Cardiac muscle cell (in vitro differentiated cells and primary cell): Measurements from ENCODE around the gene CLEC2B. TPM values are rescaled to one million over a fixed set of nuclear protein-coding genes. Genes with fewer than 3 reads are reported as not detected.

ENCODE experiments used
- DNase-seq, 2 donors: peaks; one replicate each; pipeline versions ENCODE4 v3.0.0 to v3.0.0-alpha.2; 2010 to 2017; ENCODE audit warnings: low read depth in 1 of 2, low spot score in 1 of 2
- H3K27ac ChIP-seq: fragments of 200-600 bp; sonication (generic); 2 replicates; pipeline ENCODE4 v1.5.1; 2016
- H3K27me3 ChIP-seq: fragments of 200-600 bp; sonication (generic); 2 replicates; pipeline ENCODE4 v1.6.0; 2016; ENCODE audit warnings: control low read depth
- H3K36me3 ChIP-seq: fragments of 200-600 bp; sonication (generic); 2 replicates; pipeline ENCODE4 v1.5.1; 2016; ENCODE audit warnings: control low read depth
- H3K4me1 ChIP-seq: fragments of 200-600 bp; sonication (generic); 2 replicates; pipeline ENCODE4 v1.8.1; 2017; ENCODE audit warnings: low read depth, mild to moderate bottlenecking, mixed run types
- H3K4me3 ChIP-seq: fragments of 200-600 bp; sonication (generic); 2 replicates; pipeline ENCODE4 v1.5.1; 2016; ENCODE audit warnings: mild to moderate bottlenecking
- H3K9me3 ChIP-seq: fragments of 200-600 bp; sonication (generic); 2 replicates; pipeline ENCODE4 v1.5.1; 2017; ENCODE audit warnings: low read depth, mild to moderate bottlenecking, control low read depth
- polyA plus RNA-seq: library from polyadenylated mRNA; unstranded; fragments of >200 nt; fragmentation: Nextera tagmentation; extraction: Ambion mirVana; gene quantifications from 2 replicates; pipeline ENCODE4 v1.2.1, GENCODE V29; 2016
- total RNA-seq: library from RNA; depleted of rRNA; stranded (reverse); fragments of >200 nt; gene quantifications from 2 replicates; pipeline ENCODE4 v1.2.3, GENCODE V29; 2016
- TF ChIP-seq, protein P1 (sequence below): IDR thresholded peaks from 2 replicates; pipeline ENCODE4 v1.5.1; 2012; ENCODE audit warnings: low read depth, mild to moderate bottlenecking, low read length

CLEC2B gene
- total and polyA plus RNA-seq, 2 experiments from 2014 or later, result 0.31 TPM; not detected in 1

DNA sequence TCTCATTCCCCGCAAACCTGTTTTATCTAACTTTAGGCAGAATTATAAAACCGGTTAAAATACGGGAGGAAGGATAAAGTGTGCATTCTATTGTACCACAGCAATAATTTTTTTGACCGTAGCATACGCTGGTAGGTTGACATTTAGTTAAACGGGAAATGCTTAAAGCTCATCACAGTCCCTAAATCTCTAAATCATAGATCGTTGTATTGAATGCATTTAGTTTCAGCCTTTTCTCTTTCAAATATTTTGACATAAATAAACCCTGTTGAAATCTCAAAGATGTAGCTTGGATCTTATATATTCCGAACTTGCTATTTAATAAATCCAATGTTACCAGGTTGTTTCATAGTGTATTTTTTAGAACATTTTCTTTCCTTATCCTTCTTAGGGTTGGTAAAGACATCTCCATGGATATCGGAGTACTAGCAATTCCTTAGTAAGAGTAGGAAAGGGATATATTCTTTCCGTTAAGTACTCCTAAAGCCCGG, 798 bp downstream of the CLEC2B start:
- Histone ChIP-seq H3K27ac (no peak overlapping the region), H3K36me3 (no peaks in the 10 kb centered on the region), H3K9me3 (no peaks in the 10 kb centered on the region), H3K27me3 (no peaks in the 10 kb centered on the region), H3K4me3 (no peak overlapping the region), H3K4me1 (peaks cover 4% of the 10 kb centered on the region)
- TF ChIP-seq, protein P1, sequence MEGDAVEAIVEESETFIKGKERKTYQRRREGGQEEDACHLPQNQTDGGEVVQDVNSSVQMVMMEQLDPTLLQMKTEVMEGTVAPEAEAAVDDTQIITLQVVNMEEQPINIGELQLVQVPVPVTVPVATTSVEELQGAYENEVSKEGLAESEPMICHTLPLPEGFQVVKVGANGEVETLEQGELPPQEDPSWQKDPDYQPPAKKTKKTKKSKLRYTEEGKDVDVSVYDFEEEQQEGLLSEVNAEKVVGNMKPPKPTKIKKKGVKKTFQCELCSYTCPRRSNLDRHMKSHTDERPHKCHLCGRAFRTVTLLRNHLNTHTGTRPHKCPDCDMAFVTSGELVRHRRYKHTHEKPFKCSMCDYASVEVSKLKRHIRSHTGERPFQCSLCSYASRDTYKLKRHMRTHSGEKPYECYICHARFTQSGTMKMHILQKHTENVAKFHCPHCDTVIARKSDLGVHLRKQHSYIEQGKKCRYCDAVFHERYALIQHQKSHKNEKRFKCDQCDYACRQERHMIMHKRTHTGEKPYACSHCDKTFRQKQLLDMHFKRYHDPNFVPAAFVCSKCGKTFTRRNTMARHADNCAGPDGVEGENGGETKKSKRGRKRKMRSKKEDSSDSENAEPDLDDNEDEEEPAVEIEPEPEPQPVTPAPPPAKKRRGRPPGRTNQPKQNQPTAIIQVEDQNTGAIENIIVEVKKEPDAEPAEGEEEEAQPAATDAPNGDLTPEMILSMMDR, result no peak
- DNase-seq, result peak in 1 of 2 donors; percentile 2

DNA sequence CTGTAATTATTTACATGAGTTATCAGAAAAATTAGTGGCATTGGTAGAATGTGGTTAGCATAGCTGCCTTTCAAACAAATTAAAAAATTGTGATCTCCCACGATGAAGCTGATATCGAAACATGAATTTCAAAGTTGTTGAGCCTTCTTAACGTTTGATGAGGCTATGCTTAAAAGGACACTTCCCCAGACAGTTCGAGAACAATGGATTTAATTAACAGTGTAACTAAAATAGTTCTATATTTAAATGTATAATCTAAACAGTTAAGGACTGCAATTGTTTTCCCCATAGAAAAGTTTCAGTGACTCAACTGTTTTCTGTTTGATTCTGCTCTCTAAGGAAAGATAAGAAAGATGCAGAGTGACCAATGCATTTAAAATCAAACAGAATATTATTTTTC, 1.6 kb downstream of the CLEC2B start:
- Histone ChIP-seq H3K4me3 (no peak overlapping the region), H3K9me3 (no peaks in the 10 kb centered on the region), H3K27ac (no peak overlapping the region), H3K36me3 (no peaks in the 10 kb centered on the region), H3K27me3 (no peaks in the 10 kb centered on the region), H3K4me1 (peaks cover 4% of the 10 kb centered on the region)
- DNase-seq, result peak in 1 of 2 donors; percentile 3
- TF ChIP-seq, protein P1, result no peak

DNA sequence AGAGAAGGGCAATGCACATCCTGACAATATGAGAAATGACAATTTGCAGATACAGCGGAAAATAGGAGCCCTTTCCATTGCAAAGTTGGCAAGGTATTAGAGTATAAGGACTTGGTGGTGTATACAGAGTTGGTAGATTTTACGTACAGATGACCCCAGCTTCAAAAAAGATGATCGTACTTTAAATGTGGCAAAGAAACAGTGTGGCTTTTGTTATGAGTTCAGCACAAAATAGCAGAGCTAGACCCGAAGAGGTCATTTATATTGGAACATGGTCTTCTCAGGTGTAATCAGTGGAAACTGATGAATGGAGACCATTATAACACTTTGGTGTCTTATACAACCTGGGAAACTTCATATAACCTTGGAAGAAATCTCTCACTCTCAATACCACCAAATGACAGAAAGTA, 2.3 kb downstream of the CLEC2B start:
- Histone ChIP-seq H3K27ac (no peak overlapping the region), H3K9me3 (no peaks in the 10 kb centered on the region), H3K36me3 (no peaks in the 10 kb centered on the region), H3K4me3 (no peak overlapping the region), H3K4me1 (no peaks in the 10 kb centered on the region), H3K27me3 (no peaks in the 10 kb centered on the region)
- no peak for DNase-seq
- TF ChIP-seq, protein P1, result no peak

DNA sequence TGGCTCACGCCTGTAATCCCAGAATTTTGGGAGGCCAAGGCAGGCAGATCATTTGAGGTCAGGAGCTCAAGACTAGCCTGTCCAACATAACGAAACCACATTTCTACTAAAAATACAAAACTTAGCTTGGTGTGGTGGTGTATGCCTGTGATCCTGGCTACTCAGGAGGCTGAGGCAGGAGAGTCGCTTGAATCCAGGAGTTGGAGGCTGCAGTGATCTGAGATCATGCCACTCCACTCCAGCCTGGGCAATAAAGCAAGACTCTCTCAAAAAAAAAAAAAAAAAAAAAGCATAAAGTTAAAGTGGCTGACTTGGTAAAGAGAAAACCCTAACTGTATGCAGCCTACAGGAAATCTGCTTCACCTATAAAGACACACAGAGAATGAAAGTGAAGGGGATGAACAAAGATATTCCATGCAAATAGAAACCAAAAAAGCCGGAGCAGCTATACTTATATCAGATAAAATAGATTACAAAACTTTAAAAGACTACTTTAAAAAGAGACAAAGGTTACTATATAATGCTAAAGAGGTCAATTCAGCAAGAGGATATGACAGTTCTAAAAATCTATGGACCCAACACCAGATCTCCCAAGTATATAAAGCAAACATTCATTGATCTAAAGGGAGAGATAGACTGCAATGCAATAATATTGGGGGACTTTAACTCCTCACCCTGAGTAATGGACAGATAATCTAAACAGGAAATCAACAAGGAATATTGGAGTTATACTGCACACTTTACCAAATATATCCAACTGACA, 4.1 kb downstream of the CLEC2B start:
- H3K27ac ChIP-seq, result no peak overlapping the region
- DNase-seq, result no peak
- TF ChIP-seq, protein P1, result no peak
- no peaks in the 10 kb centered on the region for H3K27me3 ChIP-seq
- no peaks in the 10 kb centered on the region for H3K4me1 ChIP-seq
- no peak overlapping the region for H3K4me3 ChIP-seq
- no peaks in the 10 kb centered on the region for H3K9me3 ChIP-seq
- H3K36me3 ChIP-seq, result no peaks in the 10 kb centered on the region

DNA sequence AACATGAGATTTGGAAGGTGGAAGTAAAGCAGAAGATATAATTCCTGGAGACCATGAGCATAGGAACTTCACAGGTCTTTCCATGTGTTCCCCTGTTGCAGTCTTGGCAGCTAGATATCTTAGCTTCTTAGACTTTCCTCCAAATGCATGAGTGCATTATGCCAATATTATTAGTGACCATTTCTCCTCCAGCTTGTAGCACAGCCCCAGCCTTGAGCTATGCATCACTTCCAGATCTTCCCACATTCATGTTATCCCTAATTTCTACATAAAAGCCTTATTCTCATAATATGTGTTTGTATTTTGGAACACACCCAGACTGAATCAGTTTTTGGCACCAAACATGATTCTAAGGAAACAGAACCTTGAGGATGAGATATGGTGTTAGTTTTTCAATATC, 11.0 kb downstream of the CLEC2B start:
- Histone ChIP-seq H3K27ac (no peak overlapping the region), H3K9me3 (no peaks in the 10 kb centered on the region), H3K27me3 (no peaks in the 10 kb centered on the region), H3K4me1 (no peaks in the 10 kb centered on the region), H3K36me3 (no peaks in the 10 kb centered on the region), H3K4me3 (no peak overlapping the region)
- TF ChIP-seq, protein P1, result no peak
- DNase-seq, result no peak
